GM18499 (cell line): ENCODE measurements around the gene ASXL3.

Source experiments
- ATAC-seq: cut with Tn5 transposase; IDR thresholded peaks from one replicate; pipeline ENCODE4 v1.9.1; 2021; ENCODE audit warnings: moderate number of reproducible peaks; ENCODE audit not compliant: insufficient read depth, unreplicated experiment

The ASXL3 gene

GRCh38 chr18:33577685-33578517, at the start of gene ASXL3:
Gene ASXL3, plus strand, starts transcription at chr18:33578219. Its CDS starts 413 bp downstream, at chr18:33578632.
- ATAC-seq, result no peak

- ATAC-seq, result no peak
Observed at GRCh38 chr18:33532978-33533377, 45.0 kb upstream of the ASXL3 start.

GRCh38 chr18:33536904-33537303, 41.1 kb upstream of the ASXL3 start:
- ATAC-seq, result no peak

GRCh38 chr18:33538418-33539042, 39.5 kb upstream of the ASXL3 start:
- no peak for ATAC-seq

- ATAC-seq, result no peak
Observed at GRCh38 chr18:33540392-33540791, 37.6 kb upstream of the ASXL3 start.

- ATAC-seq, result no peak
Observed at GRCh38 chr18:33541316-33541715, 36.7 kb upstream of the ASXL3 start.

- no peak for ATAC-seq
Observed at GRCh38 chr18:33556846-33557245, 21.2 kb upstream of the ASXL3 start.

- no peak for ATAC-seq
Observed at GRCh38 chr18:33557706-33558105, 20.3 kb upstream of the ASXL3 start.

- no peak for ATAC-seq
Observed at GRCh38 chr18:33558529-33558928, 19.5 kb upstream of the ASXL3 start.

- no peak for ATAC-seq
Observed at GRCh38 chr18:33560686-33561370, 17.2 kb upstream of the ASXL3 start.

GRCh38 chr18:33562741-33563140, 15.3 kb upstream of the ASXL3 start:
- ATAC-seq, result no peak

GRCh38 chr18:33567705-33568104, 10.3 kb upstream of the ASXL3 start:
- no peak for ATAC-seq

- no peak for ATAC-seq
Observed at GRCh38 chr18:33571998-33572787, 5.8 kb upstream of the ASXL3 start.

GRCh38 chr18:33573193-33573592, 4.8 kb upstream of the ASXL3 start:
- ATAC-seq, result no peak

- no peak for ATAC-seq
Observed at GRCh38 chr18:33575451-33575850, 2.6 kb upstream of the ASXL3 start.

GRCh38 chr18:33576999-33577646, 896 bp upstream of the ASXL3 start:
- ATAC-seq, result no peak

- no peak for ATAC-seq
Observed at GRCh38 chr18:33578518-33579348, 714 bp downstream of the ASXL3 start.

- ATAC-seq, result no peak
Observed at GRCh38 chr18:33579349-33580215, 1.6 kb downstream of the ASXL3 start.
